ENCODE measurements around the gene CDC37L1.

CDC37L1 gene

GRCh38 chr9:4668604-4669003 lies 10.8 kb upstream of the CDC37L1 start:
- in situ Hi-C loops (cut with HindIII; ENCODE audit: low sequenced_read_pairs) = no loop called here

DNA sequence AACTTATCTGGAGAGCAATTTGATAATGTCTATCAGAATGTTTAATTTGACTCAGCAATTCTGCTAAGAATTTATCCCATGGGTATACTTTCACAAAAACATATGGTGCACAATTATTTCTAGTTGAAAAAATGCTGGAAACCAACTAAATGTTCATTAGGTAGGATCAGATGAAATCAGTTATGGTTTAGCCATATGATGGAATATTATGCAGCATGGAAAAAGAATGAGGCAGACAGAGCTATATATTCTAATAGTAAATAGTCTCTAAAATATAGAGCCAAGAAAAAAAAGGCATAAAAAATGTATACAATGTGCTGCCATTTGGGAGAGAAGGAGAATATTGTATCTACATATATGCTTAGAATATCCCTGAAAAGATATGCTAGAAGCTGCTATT lies 9.5 kb upstream of the CDC37L1 start:
- in situ Hi-C loops (cut with HindIII; ENCODE audit: low sequenced_read_pairs) = no loop called here

DNA sequence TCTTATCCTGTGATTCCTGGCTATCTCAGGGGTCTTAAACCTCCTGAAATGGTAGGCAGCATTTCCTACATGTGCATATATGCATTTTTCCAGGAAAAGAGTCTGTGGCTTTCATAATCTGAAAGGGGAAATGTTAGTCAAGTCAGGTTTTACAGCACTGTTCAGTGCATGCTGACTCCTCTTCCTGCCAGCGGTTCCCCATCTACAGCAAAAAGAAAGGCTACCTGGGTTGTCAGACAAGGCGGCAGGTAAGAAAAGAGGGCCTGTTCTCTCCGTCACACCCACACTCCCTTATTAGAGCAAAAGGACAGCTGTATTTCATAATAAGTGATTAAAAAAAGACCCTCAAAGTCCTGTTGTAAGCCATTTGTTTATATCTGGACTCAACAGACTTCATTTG lies 8.8 kb upstream of the CDC37L1 start:
- in situ Hi-C loops (cut with HindIII; ENCODE audit: low sequenced_read_pairs) = no loop called here

- in situ Hi-C loops (cut with HindIII; ENCODE audit: low sequenced_read_pairs) = no loop called here
Measured at GRCh38 chr9:4671737-4672136, 7.6 kb upstream of the CDC37L1 start.

DNA sequence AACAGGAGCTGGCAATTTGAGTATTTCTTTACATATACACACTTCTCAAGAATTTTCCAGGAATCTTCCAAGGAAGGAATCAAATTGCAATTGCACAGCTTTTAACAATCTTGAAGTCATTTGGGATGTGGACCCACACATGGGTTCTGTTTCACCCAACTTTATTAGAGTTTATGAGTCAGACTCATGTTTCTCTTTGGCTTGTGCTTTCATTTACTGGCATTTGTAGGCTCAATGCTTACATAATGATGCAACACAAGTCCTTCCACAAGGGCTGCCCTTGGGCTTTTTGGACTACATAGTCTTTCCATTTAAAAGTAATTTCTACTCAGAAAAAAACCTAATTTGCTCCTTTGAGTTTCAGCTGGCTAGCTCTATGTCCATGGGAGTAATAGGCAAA lies 4.6 kb upstream of the CDC37L1 start:
- in situ Hi-C loops (cut with HindIII; ENCODE audit: low sequenced_read_pairs) = no loop called here

- in situ Hi-C loops (cut with HindIII; ENCODE audit: low sequenced_read_pairs) = no loop called here
Measured at GRCh38 chr9:4677392-4677791, 2.0 kb upstream of the CDC37L1 start.

DNA sequence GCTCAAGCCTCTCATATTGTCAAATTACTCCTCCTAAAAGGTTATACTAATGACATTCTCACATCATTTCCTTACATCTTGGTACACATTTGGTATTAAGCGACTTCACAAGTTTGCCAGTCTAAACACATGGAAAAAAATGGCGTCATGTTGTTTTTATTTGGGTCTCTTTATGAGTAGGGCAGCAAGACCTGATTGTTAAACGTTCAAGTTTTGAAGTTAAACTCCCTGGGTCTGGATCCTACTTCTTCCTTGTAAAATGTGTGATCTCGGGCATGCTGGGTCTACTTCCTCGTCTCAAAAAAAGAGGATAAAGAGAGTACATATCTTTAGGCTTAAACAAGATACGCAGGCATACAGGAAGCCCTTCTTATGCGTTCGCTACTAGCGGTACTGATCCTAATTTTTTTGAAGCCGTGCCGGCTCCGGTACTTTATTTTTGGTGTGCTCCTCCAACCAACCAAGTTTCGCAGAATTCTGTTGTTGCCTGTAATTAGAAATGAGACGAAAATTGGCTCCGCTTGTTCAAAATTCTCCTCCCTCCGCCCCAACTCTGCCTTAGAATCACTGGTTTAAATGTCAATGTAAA lies 596 bp upstream of the CDC37L1 start:
- in situ Hi-C loops (cut with HindIII; ENCODE audit: low sequenced_read_pairs) = no loop called here

GRCh38 chr9:4680173-4680525 lies 780 bp downstream of the CDC37L1 start:
- in situ Hi-C loops (cut with HindIII; ENCODE audit: low sequenced_read_pairs) = no loop called here

DNA sequence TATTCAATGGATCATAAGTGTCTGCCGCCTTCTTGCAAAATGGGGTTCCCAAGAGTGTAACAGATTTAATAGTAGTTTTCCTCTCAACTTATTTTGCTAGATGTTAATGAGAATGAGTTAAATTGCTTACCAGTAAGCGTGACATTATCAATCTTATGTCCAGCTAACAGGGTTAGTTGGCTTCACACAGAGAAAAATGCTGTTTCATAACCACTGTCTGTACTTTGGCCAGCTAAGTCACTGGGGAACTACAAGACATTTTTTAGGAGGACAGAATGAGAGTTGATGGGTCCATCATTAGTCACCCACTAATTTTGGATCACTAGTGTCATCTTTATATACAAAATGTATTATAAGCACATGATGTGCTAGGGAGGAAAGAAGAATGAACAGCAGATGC lies 1.4 kb downstream of the CDC37L1 start:
- in situ Hi-C loops (cut with HindIII; ENCODE audit: low sequenced_read_pairs) = no loop called here

DNA sequence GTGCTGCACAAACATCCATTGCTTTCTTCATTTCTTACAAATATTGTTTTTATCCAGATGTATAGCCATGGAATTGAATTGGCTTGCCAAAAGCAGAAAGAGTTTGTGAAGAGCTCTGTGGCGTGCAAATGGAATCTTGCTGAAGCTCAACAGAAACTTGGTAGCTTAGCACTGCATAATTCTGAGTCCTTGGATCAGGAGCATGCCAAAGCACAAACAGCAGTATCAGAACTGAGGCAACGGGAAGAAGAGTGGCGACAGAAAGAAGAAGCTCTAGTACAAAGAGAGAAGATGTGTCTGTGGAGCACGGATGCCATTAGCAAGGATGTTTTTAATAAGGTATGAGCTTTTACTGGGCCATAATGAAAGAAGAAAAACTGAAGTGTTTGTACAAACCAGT lies 5.5 kb downstream of the CDC37L1 start:
- in situ Hi-C loops (cut with HindIII; ENCODE audit: low sequenced_read_pairs) = no loop called here

DNA sequence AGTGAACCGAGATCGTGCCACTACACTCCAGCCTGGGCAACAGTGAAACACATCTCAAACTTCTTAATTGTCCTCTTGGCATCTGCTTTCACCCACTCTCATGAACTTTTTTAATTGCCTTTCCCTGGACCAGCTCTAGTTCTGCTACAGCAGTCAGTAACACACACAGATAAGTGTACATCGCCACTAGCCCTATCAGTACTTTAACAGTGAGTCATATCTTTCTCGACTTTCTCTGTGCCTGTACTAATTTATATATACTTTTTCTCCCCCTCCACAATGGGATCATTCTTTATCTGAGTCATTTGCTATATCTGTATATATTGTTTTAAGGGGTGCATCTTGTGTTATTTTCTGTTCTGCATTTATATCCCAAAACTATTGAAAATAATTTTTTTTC lies 6.7 kb downstream of the CDC37L1 start:
- in situ Hi-C loops (cut with HindIII; ENCODE audit: low sequenced_read_pairs) = no loop called here

DNA sequence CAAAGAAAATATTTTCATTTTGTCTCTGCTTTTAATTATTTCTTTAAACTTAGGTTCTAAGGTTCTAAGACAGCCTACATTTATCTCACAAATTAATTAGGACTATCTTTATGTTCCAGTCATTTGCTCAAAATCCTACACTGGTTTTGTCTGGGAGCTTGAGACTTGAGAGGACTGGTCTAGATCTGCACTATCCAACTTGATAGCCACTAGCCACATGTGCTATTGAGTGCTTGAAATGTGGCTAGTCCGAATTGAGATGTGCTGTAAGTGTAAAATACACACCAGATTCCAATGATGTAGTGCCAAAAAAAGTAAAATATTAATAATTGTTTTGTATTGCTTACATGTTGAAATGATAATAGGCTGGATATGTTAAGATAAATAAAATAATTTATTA lies 7.2 kb downstream of the CDC37L1 start:
- in situ Hi-C loops (cut with HindIII; ENCODE audit: low sequenced_read_pairs) = no loop called here

DNA sequence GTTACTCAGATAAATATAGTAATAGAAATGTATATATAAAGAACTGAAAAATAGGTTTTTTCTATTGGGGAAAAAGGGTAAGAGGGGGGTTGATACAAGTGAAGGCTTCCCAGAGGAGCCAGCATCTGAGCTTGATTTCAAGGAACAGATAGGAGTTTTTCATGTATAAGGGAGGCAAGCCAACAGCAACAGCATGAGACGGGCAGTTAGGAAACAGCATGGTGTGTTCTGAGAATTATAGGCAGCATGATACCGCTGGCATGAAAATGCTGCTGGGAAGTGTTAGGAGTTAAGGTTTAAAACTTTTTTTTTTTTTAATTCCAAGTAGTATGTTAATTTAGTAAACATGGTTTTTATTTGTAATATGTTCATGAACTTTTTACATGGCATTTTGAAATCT lies 9.7 kb downstream of the CDC37L1 start:
- in situ Hi-C loops (cut with HindIII; ENCODE audit: low sequenced_read_pairs) = no loop called here

GRCh38 chr9:4689687-4690104 lies 10.3 kb downstream of the CDC37L1 start:
- in situ Hi-C loops (cut with HindIII; ENCODE audit: low sequenced_read_pairs) = no loop called here

DNA sequence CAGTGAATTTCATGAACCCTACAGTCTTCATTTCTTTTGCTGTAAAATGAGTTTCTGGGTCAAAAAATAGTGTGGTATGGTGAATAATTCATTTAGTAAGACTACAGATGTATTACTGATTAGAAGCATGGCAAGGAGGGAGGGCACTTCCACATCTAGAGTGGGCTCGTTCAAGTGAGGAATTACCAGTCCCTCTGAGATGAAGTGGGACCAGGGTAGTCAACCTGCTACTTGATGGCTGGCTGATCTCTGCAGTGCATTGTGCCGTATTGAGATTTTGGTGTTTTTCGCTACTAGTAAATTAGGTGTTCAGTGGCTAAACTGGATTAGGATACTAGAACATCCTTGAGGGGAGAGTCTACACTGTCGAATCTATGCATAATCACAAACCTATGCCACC lies 10.8 kb downstream of the CDC37L1 start:
- in situ Hi-C loops (cut with HindIII; ENCODE audit: low sequenced_read_pairs) = no loop called here

DNA sequence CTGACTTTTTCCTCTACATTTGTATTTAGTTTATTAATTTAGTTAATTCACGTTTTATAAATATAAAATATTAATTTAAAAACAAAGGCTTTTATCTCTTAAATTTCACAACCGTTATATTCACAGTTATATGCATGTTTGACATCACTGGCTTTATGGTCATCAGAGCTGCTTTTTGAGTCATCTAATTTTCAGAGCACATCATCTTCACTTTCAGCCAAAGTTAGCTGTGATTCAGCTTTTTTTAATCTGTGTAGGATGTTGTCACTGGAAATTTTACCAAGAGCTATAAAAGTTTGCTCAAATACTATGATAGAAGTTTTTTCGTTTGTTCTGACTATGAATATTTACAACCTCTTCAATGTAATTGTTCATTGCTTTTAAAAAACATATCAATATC lies 12.4 kb downstream of the CDC37L1 start:
- in situ Hi-C loops (cut with HindIII; ENCODE audit: low sequenced_read_pairs) = no loop called here

DNA sequence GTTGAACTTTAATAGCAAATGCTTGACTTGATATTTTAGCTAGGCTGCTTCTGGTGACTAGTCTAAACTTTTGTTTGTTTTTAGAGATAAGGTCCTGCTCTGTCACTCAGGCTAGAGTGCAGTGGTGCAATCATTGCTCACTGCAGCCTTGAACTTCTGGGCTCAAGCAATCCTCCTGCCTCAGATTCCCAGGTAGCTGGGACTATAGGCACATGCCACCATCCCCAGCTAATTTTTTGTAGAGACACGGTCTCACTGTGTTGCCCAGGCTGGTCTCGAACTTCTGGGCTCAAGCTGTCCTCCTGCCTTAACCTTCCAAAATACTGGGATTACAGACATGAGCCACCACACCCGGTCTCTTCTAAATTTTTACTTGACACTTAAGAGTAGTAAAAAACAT lies 20.7 kb downstream of the CDC37L1 start:
- in situ Hi-C loops (cut with HindIII; ENCODE audit: low sequenced_read_pairs) = no loop called here

DNA sequence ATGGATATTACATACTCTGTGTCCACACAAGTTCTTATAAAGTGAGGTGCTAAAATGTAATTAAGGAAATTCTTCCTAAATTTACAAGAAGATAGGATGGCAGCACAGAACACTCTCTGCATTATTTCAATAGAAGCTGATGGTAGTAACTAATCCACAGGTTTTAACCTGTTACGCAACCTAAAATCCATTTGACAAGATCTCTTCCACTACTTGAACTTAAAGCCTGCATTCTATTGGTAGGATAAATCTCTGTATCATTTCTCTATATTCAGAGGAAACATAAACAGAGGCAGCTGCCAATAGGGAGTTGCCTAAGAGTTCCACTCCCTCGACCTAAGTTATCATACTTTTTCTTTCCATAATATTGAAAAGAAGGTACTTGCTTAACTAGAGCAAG lies 21.6 kb downstream of the CDC37L1 start:
- in situ Hi-C loops (cut with HindIII; ENCODE audit: low sequenced_read_pairs) = no loop called here

DNA sequence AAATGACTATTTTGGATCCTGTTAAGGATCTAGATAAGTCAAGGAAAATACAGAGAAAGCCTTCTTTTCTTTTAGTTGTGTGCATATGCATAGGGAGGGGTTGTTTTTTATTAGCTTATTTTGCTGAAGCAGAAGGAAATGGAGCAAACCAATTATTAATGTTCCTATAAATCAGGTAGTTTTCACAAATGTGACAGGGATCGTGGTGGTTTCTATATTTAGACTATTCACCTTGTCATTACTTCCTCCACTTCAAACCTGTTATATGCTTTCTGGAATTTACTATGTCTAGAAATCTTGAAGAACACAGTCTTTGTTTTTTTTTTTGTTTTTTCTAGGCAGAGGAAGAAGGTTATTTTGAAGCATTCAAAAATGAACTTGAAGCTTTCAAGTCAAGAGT lies 22.2 kb downstream of the CDC37L1 start:
- in situ Hi-C loops (cut with HindIII; ENCODE audit: low sequenced_read_pairs) = no loop called here

DNA sequence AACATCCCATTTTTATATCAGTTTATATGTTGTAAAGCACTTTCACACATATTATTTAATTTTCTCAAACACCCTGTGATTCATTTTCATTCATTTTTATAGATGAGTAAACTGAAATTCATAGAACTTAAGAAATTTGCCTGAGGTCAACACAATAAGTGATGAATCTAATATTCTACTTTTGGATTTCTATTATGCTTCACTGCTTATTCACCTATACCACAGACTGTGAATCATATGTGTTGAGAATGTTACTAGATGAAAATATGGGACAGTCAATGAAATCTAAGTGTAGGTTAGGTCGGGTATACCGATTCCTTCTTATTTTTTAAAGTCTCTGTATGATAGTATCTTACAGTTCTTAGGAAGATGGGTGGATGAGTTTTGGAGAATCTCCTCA lies 24.8 kb downstream of the CDC37L1 start:
- in situ Hi-C loops (cut with HindIII; ENCODE audit: low sequenced_read_pairs) = no loop called here

DNA sequence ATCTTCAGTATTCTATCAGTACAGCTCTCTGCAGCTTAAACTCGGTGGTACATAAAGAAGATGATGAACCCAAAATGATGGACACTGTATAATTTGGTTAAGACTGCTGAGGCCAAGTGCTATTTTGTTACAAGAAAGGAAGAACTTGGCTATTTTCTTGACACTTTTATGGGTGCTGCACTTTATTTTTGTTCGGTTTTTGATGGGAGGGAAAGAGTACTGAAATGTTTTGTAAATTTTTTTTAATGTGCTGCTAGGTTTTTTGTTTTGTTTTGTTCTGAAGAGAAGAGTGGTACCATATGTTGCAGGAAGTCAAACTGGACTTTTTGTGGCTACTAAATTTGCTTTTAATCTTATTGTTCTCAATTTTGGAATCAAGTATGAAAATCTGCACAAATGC lies 26.7 kb downstream of the CDC37L1 start:
- in situ Hi-C loops (cut with HindIII; ENCODE audit: low sequenced_read_pairs) = no loop called here

- in situ Hi-C loops (cut with HindIII; ENCODE audit: low sequenced_read_pairs) = no loop called here
Measured at GRCh38 chr9:4706971-4707622, 27.7 kb downstream of the CDC37L1 start.

- in situ Hi-C loops (cut with HindIII; ENCODE audit: low sequenced_read_pairs) = no loop called here
Measured at GRCh38 chr9:4709380-4709779, 30.0 kb downstream of the CDC37L1 start.
